LNCaP clone FGC (cell line): ENCODE data around the gene DPM3.
"Not testable (repeated sequence)": the region's sequence is repeated elsewhere in the genome, so short reads cannot be mapped to it uniquely, and the experiment has no call there.

ENCODE experiments used
- DNase-seq: peaks from one replicate; pipeline ENCODE4 v3.0.0-alpha.2; 2011; ENCODE audit warnings: low read depth
- H3K4me3 ChIP-seq: 2 replicates; pipeline ENCODE4 v1.5.1; 2011; ENCODE audit warnings: mild to moderate bottlenecking, low read depth, low read length, control low read depth
- TF ChIP-seq, protein P1 (sequence below): IDR thresholded peaks from 2 replicates; pipeline ENCODE4 v1.5.1; 2012; ENCODE audit warnings: mild to moderate bottlenecking; ENCODE audit not compliant: control insufficient read depth, insufficient read depth; ENCODE audit errors: extremely low read depth

Gene DPM3, protein sequence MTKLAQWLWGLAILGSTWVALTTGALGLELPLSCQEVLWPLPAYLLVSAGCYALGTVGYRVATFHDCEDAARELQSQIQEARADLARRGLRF

DNA sequence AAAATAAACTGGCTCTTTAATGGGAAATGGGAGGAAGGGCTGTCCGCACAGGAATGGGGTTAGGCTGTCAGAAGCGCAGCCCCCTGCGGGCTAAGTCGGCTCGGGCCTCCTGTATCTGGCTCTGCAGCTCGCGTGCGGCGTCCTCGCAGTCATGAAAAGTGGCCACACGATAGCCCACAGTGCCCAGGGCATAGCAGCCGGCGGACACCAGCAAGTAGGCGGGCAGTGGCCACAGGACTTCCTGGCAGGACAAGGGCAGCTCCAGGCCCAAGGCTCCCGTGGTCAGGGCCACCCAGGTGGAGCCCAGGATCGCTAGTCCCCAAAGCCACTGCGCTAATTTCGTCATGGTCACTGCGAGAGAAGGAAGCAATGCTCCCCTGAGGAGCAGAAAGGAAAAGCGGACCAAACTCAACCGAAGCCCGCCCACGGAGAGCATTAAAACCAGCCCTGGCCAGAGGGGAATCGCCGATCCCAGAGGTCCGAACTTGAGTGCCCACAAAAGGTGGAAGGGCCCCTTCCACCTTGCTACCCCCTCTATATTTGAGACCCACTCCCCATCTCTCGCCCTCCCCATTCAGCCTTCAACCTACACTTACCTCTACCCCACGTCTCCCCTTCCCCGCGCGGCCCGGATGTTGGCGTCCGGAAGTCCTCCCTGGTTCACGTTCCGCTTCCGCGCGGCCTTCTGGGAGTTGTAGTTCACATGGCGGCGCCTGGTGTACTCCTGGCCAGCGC is at the start of gene DPM3:
TSS of gene DPM3 (minus strand) at position 637 of the 735 bp plus-strand sequence. CDS start at position 346, 291 bp downstream.
- peak within 1 kb of the TSS; percentile 75 for H3K4me3 ChIP-seq
- TF ChIP-seq, protein P1, sequence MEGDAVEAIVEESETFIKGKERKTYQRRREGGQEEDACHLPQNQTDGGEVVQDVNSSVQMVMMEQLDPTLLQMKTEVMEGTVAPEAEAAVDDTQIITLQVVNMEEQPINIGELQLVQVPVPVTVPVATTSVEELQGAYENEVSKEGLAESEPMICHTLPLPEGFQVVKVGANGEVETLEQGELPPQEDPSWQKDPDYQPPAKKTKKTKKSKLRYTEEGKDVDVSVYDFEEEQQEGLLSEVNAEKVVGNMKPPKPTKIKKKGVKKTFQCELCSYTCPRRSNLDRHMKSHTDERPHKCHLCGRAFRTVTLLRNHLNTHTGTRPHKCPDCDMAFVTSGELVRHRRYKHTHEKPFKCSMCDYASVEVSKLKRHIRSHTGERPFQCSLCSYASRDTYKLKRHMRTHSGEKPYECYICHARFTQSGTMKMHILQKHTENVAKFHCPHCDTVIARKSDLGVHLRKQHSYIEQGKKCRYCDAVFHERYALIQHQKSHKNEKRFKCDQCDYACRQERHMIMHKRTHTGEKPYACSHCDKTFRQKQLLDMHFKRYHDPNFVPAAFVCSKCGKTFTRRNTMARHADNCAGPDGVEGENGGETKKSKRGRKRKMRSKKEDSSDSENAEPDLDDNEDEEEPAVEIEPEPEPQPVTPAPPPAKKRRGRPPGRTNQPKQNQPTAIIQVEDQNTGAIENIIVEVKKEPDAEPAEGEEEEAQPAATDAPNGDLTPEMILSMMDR = no peak
- no peak for DNase-seq

DNA sequence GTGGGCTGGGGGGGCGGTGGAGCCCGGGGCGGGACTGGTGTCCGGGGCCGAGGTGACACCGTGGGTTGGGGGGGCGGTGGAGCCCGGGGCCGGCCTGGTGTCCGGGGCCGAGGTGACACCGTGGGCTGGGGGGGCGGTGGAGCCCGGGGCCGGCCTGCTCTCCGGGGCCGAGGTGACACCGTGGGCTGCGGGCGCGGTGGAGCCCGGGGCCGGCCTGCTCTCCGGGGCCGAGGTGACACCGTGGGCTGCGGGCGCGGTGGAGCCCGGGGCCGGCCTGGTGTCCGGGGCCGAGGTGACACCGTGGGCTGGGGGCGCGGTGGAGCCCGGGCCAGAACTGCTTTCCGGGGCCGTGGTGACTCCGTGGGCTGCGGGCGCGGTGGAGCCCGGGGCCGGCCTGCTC is 49.6 kb upstream of the DPM3 start:
- not testable (repeated sequence) for DNase-seq, H3K4me3 ChIP-seq

DNA sequence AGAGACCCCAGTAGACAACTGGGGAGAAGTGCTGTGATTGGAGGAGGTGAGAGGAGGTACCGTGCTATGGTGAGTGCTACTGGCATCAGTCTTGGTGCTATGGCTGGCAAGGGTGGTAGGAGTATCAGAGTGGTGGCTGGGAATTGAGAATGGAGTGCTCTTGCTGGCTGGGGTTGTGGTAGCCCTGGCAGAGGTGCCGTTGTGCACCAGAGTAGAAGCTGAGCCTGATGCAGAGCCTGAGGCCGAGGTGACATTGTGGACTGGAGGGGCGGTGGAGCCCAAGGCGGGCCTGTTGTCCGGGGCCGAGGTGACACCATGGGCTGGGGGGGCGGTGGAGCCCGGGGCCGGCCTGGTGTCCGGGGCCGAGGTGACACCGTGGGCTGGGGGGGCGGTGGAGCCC is 47.9 kb upstream of the DPM3 start:
- DNase-seq = no peak
- TF ChIP-seq, protein P1 = no peak

DNA sequence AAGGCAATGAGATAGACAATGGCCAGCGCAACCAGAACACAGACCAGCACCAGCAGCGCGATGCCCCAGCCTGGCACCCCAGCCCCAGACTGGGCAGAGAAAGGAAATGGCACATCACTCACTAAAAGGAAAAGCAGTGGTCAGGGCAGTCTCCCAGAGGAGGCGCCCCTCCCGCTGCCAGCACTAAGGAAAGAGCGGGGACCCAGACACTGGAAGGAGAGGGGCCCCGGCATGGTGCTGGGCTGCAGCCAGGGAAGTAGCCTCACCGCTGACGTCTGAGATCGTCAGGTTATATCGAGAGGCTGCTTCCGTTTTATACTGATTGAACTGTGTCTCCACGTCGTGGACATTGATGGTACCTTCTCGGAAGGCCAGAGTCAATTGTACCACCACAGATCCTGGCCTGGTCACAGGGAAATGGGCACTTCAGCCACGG is 47.1 kb upstream of the DPM3 start:
- TF ChIP-seq, protein P1 = no peak
- DNase-seq = no peak
- no peak overlapping the region for H3K4me3 ChIP-seq

More for the DNA sequence above, 47.9 kb upstream of the DPM3 start:
- H3K4me3 ChIP-seq = no peak overlapping the region

DNA sequence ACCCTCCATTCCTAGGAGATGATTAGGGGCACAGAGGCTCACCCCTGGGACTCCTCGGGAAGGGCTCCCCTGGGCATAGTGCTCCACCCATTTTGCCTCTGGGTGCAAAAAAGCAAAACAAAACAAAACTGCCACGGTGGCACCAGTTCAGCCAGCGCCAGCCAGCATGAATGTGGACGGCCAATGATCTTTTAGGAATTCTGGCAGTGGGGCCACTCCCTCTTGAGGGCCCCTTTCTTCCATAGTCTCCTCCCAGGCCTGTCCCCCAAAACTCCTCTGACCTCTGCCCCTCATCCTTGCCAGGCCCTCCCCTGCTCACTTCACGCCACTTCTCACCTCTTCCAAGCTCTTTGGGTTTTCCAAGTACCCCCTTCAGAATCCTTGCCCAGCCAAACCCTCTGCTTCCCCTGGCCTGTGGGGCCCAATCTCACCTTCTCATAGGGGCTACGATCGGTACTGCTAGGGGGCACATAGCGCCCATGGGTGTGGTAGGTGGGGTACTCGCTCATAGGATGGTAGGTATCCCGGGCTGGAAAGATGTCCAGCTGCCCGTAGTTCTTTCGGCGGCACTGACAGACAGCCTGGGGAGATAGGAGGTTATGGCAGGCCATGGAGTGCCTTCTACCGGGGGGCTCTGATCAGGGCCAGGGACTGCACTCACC is 46.6 kb upstream of the DPM3 start:
- no peak for DNase-seq
- TF ChIP-seq, protein P1 = no peak
- H3K4me3 ChIP-seq = no peak overlapping the region

DNA sequence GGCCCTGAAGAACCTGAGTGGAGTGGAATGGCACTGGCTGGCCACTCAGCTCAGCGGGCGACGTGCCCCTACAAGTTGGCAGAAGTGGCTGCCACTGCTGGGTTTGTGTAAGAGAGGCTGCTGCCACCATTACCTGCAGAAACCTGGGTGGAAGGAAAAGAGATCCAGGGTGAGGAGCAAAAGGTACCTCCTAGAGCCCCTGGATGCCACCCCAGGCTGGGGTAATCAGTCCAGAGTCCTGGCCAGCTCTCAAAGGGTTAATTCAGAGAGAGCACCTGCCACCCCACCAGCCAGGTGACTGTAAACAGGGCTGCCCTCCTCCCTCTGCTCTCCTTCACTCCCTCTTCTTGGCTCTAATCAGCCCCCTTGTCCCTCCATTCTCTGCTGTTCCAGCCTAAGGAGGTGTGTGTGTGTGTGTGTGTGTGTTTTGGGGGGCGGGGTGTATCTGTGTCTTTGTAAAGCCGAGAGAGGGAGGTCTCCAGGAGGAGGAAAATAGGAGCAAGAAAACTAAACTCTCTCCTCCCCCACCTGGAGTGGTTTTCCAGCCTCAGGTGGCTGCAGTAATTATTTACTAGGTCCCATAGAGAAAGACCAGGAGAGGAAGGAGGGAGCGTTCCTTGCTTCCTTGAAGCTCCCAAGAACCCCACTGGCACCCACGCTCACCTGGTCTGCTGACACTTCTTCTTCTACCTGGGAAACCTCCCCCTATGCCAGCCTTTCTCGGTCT is 45.9 kb upstream of the DPM3 start:
- H3K4me3 ChIP-seq = no peak overlapping the region
- TF ChIP-seq, protein P1 = no peak

DNA sequence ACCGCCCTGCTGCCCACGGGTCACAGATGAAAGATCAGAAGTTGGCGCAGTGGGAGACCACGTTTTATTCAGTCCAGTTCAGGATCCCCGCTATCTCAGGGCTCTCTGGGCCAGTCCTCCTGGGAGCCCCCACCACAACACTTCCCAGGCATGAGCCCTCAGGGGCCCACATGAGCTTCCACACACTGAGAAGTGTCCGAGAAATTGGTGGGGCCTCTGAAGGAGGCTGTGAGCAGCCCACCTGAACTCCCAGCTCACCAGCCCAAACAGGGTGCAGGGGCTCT is 45.4 kb upstream of the DPM3 start:
- TF ChIP-seq, protein P1 = no peak
- no peak for DNase-seq

More for the DNA sequence above, 45.9 kb upstream of the DPM3 start:
- no peak for DNase-seq

More for the DNA sequence above, 45.4 kb upstream of the DPM3 start:
- H3K4me3 ChIP-seq = no peak overlapping the region
